Nucleus accumbens (tissue), 56 donors: ENCODE measurements around the gene MRPS6.

Source experiments
- DNase-seq, 56 donors: peaks; one replicate each; lab custom pipeline; 2025; lab: John Stamatoyannopoulos, UW

Gene MRPS6

DNA sequence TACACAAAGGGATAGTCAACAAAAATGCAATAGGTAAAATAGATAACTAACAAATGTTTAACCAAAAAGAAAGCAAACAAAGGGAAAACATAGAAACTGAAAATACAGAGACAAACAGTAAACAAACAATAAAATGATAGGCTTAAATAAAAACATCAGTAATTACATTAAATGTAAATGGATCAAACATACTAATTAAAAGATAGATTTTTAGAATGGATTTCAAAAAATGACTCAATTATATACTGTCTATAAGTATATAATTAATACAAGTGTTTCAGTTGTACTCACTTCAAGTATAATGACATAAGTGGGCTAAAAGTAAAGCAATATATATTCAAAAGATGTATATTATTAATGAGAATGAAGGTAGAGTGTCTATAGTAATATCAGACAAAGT, 101.1 kb downstream of the MRPS6 start:
- no peak for DNase-seq

DNA sequence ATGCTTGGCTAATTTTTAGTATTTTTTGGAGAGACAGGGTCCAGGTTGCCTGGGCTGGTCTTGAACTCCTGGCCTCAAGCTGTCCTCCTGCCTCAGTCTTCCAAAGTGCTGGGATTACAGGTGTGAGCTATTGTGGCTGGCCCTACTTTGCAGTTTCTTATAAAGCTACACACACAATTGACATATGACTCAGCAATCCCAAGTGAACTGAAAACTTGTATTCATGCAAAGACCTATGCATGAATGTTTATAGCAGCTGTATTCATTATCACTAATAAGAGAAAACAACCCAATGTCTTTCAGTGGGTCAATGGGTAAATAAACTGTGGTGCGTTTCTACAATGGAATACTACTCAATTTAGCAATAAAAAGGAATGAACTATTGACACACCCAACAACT, 103.1 kb downstream of the MRPS6 start:
- DNase-seq = no peak

DNA sequence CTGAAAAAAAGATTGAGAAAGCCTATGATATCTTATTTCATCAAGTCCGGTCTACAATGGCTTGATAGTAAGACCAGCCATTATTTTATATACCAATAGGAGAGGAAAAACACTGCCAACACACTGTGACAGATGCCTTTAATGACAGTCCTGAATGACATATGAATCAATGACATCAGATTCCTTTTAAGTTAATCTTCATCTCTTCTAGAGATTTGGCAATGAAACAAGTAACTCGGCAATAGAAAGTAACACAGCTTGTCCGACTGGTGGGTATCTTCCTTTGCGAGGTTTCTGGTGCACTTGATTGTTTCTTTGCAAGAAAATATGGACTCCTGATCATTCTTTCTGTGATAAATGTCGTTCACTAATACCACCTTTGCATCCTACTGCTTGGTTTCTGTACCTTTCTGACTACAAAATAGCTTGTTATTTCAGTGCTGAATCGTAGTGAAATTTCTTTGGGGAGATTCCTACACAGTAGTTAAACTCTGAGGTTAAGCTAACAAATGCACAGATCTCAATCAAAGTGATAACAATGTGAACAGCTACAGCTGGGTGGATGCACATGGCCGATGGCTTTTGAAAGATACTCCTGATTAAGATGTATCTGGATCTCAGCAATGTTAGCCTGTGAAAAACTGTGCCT, 104.7 kb downstream of the MRPS6 start:
- no peak for DNase-seq

DNA sequence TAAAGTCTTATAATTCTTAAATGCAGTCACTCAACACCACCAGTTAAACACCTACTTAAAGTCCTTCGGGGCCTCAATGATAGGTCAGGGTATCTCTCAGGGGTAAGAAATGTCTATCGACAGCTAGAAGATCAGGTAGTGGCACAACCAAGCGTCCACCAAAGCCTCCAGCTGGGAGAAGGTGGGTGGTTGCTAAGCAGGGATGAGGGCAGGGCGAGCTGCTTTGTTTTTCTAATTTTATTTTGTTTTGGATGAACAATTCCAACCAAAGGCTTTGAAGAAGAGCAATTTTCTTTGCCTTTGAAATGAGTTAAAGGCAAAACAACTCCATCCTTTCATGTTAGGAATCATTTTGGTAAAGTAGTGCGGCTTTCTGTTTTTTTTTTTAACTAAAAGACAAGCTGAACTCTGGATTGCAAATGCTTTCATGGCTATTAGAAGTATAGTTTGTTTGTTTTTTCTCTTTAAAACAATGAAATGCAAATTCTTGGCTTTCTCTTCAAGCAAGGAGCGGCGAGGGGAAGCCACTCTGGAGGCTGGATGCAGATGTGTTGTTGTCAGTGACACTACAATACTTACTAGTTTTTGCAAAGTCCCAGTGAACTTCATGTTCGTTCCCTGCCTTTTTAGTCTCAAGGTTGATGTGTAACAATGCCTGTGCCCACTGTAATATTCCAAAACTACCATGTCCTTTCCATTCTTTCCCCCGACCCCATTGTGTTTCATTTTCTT, 106.0 kb downstream of the MRPS6 start:
- no peak for DNase-seq

DNA sequence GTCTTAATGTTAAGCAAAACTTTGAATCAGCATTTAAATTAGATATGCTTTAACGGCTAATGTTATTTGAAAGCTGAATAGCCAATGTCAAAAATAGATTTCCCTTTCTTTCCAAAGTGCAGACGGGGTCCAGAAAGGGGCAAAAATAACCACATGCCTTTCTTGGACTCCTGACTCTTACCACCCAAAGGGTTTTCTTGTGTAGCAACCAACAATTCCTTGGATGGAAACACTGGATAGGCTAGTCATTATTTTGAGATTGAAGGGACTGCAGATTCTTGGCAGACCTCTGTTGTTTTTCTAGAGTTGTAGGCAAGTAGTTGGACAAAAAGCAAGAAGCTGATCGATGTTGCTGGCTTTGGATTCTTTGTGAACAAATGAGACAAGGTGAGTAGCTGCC, 107.0 kb downstream of the MRPS6 start:
- DNase-seq = no peak

DNA sequence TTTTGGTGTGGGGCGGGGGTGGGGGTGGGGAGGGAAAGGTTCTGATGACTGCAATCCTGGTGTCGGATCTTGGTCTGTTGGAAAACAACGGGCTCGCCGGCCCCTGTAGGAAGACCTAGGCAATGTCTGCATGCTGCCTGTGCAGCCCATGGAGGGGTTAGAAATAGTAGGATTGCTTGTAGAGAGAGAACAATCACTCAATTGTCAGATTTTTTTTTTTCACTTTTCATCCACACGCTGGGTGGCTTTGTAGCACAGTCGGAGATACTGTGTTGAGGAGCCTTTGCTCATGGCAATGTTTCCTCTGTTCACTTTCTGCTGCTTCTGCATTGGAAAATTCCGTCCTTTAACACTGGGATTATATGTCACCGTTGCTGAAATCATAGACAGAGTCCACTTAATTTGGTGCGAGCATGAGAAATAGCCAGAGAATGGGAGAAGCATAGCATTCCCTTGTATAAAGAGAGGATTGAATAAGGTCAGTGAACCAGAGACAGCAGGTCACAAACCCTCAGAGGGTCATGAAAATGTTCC, 107.5 kb downstream of the MRPS6 start:
- DNase-seq = peak in 20 of 56 donors; percentile 8 to 47 (median 20)

DNA sequence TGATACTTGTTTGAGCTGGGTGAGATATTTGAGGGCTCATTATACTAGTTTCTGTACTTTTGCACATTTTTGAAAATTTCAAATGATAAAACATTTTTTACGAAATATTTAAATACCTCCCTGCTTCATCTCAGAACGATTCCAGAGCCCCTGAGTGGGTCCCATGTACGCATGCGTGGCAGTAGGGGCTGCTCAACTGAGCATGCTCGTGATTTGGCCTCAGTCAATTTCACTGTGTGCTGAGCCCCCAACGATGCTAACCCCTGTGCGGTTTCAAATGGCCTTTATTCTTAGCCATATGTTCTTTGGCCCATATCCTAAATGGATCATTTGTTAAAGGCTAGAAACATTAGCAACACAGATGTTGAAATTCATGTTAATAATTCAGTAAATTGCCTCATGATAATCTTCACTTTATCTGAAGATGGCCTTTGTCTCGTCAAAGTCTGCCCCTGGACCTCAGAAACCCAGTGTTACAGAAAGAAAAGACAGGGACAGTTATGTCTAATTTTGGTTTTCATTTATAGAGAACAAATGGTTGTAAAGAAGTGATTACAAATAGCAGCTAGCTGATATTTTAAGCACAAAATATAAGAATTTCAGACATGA, 108.2 kb downstream of the MRPS6 start:
- DNase-seq = peak in 3 of 56 donors; percentile 3 to 33 (median 9)

DNA sequence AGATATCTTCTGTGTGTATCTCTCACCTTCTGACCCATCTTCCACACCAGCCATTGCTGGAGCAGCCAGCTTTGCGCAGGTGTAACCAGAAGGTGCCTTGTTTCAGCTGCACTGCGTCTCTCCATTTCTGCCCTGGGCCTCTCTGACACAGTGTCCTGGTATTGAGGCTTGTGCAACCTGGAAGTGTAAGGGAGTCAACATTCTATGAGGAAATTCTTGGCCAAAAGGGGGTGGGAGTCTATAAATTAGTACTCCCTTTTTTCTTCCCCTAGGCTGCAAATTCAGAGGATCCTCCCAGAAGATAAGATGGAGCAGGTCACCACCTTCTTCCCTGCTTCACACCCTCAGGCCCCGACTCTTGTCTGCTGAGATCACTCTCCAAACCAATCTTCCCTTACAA, 109.1 kb downstream of the MRPS6 start:
- DNase-seq = no peak

DNA sequence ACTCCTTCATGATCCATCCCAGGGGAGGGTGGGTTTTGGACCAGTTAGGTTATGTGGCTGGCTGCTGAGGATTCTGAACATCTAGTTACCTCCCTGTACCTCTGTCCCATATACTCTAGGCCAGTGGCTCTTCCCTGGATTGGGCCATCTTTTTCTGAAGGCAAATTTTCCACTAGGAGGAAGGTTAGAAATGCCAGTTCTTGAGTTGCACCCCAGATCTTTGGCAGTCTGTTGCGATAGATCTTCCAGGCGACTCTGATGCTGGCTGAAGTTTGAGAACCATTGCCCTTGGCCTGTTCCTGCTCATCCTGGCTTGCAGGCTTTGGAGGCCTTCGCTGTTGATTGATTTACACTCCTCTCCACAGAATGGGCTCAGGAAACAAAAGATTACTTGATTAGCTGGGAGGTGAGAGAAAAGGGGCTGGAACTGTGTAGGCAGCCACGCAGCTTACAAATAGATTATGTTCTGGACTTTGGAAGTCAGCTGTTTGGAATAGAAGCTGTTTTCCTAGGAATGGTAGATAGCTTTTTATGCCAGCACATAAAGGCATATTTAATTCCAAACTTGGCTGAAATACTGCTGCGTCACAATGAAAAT, 110.1 kb downstream of the MRPS6 start:
- no peak for DNase-seq

DNA sequence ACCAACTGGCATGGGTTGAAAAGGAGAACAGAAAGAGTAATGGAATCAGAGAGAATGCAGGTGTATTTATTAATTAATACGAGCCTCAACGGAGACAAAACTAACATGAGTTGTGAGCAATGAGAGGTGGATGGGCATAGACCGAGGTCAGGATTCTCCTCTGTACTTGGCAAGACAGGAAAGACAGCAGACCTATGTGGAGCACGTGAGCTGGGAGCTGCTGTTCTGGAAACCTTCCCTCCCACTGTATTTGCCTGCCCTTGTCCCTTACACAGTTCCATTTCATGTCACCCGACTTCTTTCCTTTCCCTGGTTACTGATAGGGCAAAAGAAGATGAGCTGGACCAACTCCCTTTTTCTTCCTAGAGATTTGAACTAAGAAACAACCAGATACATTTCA, 110.9 kb downstream of the MRPS6 start:
- no peak for DNase-seq

DNA sequence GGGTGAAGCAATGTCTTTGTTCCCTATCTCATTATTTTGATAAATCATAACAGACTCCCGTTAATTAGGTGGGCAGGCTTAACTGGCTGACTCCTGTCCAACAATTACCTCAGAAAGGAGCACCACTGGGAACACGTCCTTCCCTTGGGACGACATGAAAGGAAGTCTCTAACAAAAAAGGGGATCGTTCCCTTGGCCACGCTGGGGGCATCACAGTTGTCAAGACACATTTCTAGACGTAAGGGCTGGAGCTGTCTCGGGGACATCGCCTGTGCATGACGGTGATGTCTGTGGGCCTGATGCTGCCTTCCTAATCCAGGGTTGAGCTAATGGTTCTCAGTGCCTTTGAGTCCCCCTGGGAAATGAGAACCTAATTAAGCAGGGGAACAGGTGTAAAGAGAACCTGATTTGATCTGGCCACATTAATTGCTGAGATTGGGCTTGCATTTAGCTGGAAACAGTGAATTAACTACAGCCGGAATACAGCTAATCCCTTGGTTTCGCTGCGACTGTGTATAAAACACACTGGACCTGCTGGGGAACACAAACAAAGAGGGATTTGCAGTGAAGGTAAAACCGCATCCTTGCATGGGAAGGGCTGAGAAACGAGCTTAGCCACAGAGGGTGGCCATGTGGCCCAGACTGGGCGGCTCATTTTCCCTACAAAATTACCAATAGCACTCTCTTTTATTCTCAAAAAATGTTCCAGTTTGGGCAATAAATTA, 111.8 kb downstream of the MRPS6 start:
- DNase-seq = no peak

DNA sequence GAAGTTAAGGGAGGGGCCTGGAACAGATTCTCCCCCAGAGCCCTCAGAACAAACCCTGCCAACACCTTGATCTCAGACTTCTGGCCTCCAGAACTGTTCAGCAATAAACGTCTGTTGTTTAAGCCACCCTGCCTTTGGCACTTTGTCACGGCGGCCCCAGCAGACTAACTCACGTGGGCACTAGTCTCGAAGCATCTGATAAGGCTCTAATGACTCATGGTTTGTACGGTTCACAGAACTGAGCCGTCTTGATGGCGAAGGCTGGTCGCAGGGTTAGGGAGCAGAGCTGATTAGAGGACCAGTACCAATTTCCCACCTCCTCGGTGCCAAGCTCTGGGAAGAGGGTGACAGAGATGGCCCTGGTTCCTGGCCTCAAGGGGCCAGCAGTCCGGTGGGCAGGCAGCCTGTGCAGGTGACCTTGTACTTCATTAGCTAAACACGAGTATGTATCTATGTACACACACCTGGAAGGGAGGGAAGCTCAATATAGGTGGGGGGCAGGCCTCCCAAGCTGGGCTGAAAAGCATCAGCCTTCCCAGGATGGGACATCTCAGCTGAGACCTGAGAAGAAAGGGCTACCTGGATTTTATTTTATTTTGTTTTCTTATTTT, 112.8 kb downstream of the MRPS6 start:
- no peak for DNase-seq

DNA sequence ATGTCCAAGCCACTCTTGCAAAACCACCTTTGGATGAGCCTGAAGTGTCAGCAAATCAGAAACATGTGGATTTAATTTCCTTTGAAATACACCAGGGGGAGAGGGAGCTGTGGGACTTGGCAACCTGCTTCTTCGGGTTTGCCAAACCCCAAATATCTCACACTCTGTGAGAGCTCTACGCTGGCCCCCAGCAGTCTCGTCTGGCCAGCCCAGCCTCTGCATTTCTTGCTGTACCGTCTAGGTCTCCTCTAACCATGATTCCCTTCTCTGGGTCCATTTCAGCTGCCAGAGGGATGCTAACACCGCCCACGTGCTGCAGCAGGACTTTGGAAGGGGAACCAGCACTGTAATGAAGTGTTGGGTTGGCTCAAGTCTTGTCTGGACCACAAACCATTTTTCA, 114.6 kb downstream of the MRPS6 start:
- no peak for DNase-seq

DNA sequence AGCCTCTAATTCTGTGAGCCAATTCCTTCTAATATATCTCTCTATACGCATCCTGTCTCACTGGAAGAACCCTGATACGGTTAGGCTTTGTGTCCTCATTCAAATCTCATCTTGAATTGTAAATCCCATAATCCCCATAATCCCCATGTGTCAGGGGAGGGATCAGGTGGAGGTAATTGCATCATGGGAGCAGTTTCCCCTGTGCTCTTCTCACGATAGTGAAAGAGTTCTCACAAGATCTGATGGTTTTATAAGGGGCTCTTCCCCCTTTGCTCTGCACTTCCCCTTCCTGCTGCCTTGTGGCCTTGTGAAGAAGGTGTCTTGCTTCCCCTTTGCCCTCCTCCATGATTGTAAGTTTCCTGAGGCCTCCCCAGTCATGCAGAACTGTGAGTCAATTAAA, 116.1 kb downstream of the MRPS6 start:
- no peak for DNase-seq

DNA sequence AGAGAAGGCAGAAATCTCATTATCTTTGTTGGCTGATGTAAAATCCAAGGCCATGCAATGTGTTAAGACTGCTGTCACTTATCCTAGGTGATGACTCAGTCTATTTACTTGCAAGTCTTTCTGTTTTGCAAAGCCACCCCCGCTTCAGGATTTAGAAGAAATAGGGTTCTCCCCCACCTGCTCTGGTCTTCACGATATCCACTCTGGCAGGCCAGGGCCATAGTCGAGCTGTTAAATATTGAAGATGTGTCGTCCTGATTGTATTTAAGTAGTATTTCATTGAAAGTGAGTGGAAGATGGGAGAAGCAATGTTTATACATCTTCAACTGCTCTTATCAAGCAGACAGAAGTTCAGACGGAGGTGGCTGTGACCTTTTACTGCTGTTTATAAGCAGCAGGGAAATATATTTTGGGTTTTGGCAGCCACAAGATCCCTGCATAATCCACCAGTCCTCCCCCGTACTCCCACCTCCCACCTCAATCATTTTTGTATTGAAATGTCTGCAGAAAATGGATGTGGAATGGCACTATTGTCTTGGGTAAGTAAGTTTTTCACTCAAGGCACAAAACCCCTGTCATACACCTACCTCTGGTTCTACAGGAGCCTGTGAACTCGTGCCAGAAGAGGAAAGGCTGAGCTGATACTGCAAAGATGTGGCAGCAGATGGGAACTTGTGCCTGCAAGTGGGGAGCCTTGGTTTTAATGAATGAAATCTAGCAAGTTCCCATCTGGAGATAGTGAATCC, 117.4 kb downstream of the MRPS6 start:
- peak in 7 of 56 donors; percentile 32 to 64 (median 49) for DNase-seq

DNA sequence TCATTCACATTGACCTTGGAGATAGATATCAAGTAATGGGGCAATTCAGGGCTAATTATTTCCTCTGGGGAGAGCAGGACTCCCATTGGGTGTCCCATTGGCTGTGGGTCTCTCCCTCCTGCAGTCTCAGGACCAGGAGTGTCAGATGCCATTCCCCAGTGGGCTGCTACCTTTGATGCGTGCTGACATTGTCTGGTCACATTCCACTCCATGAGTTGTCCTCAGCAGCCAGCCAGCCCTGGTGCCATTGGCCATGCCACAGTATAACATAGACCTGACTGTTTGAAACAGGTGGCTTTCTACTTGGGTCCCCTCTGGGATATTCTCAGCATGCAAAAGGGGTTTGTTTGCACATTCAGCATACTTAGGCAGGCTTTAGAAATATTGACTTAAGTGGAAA, 118.5 kb downstream of the MRPS6 start:
- DNase-seq = no peak
